OCI-LY3 (cell line): ENCODE measurements around the gene GRIK1.

Source experiments
- CTCF ChIP-seq: fragments of 200-600, 300-600 bp; sonication (generic); IDR thresholded peaks from 2 replicates; pipeline ENCODE4 v1.5.1; 2014; ENCODE audit warnings: antibody characterized with exemption, low read length, low read depth
- EZH2phosphoT487 ChIP-seq: fragments of 200-600 bp; shearing (Covaris generic); IDR thresholded peaks from 2 replicates; pipeline ENCODE4 v1.6.1; 2018; ENCODE audit warnings: antibody characterized with exemption, mixed run types, low read depth

GRCh38 chr21:29943885-29944284 lies 4.1 kb upstream of the GRIK1 start:
- peak; percentile 26 for TF ChIP-seq CTCF
- TF ChIP-seq EZH2phosphoT487: no peak
